GM12878 (cell line): ENCODE data around the gene PLA2G15. TPM values are rescaled to one million over a fixed set of nuclear protein-coding genes. Genes with fewer than 3 reads are reported as not detected.

Source experiments
- ATAC-seq: fragments of 200-7000 bp; cut with Tn5 transposase; 3 replicates; pipeline ENCODE4 v1.9.1; 2020; ENCODE audit warnings: mild to moderate bottlenecking, moderate library complexity
- BruUV-seq: library from RNA; stranded (reverse); fragments of 400-500 nt; replicated peaks from 2 replicates; lab custom pipeline; 2021; lab: Mats Ljungman, UMichigan
- CTCF ChIA-PET: fragments of 300-600 bp; sonication (Branson Sonifier 250); formaldehyde crosslinking; extraction: SDS; loops from one replicate; lab custom pipeline; 2021; ENCODE audit warnings: inconsistent platforms; lab: Yijun Ruan, JAX
- POLR2A ChIA-PET: fragments of 350-600 bp; formaldehyde crosslinking; extraction: SDS; loops from one replicate; lab custom pipeline; 2021; ENCODE audit warnings: inconsistent platforms; lab: Charles Lee
- RAD21 ChIA-PET: fragments of 300-600 bp; sonication (Branson Sonifier 250); formaldehyde crosslinking; loops from one replicate; lab custom pipeline; 2023; ENCODE audit warnings: antibody characterized with exemption; ENCODE audit not compliant: unreplicated experiment; lab: Charles Lee
- SMC1A ChIA-PET: fragments of 300-600 bp; sonication (Branson Sonifier 250); formaldehyde crosslinking; loops from one replicate; lab custom pipeline; 2023; ENCODE audit not compliant: unreplicated experiment, uncharacterized antibody; lab: Charles Lee
- DNase-seq: peaks from one replicate; pipeline ENCODE4 v3.0.0-alpha.2; 2011; ENCODE audit warnings: low read depth, low spot score
- FAIRE-seq: peaks from 3 replicates; lab custom pipeline; 2011; peaks lifted over from hg19 to GRCh38; lab: Jason Lieb, UNC
- H2AFZ ChIP-seq: 2 replicates; pipeline ENCODE4 v1.6.0; 2011; ENCODE audit warnings: low read depth, low read length, control low read depth; ENCODE audit not compliant: control insufficient read depth
- H3K27ac ChIP-seq: 2 replicates; pipeline ENCODE4 v1.5.1; 2011; ENCODE audit warnings: control low read depth; ENCODE audit not compliant: control insufficient read depth, insufficient read depth
- H3K27me3 ChIP-seq, 2 experiments: replicated peaks in 1 of 2; 2 replicates each; pipeline versions ENCODE4 v1.6.0 to v1.6.1; 2011; ENCODE audit warnings: low read length in 1 of 2; ENCODE audit not compliant: control insufficient read depth in 2 of 2, insufficient read depth in 2 of 2
- H3K36me3 ChIP-seq, 2 experiments: 2 replicates each; pipeline ENCODE4 v1.5.1; 2011; ENCODE audit warnings: low read length in 1 of 2; ENCODE audit not compliant: control insufficient read depth in 2 of 2, insufficient read depth in 2 of 2
- H3K4me1 ChIP-seq: 2 replicates; pipeline ENCODE4 v1.6.1; 2011; ENCODE audit warnings: mild to moderate bottlenecking, low read length, moderate library complexity, mixed read lengths; ENCODE audit not compliant: control insufficient read depth, insufficient read depth
- H3K4me2 ChIP-seq: 2 replicates; pipeline ENCODE4 v1.6.0; 2011; ENCODE audit warnings: control low read depth; ENCODE audit not compliant: control insufficient read depth, insufficient read depth
- H3K4me3 ChIP-seq: fragments of 200-600 bp; sonication (generic); 2 replicates; pipeline ENCODE4 v1.5.1; 2016
- H3K79me2 ChIP-seq: 2 replicates; pipeline ENCODE4 v1.6.0; 2011; ENCODE audit warnings: low read length; ENCODE audit not compliant: control insufficient read depth, insufficient read depth
- H3K9ac ChIP-seq: 2 replicates; pipeline ENCODE4 v1.8.0; 2011; ENCODE audit warnings: low read length, control low read depth, mixed read lengths; ENCODE audit not compliant: control insufficient read depth, insufficient read depth
- H3K9me3 ChIP-seq: replicated peaks from 3 replicates; pipeline ENCODE4 v1.5.1; 2011; ENCODE audit warnings: mild to moderate bottlenecking, low read length; ENCODE audit not compliant: control insufficient read depth, insufficient read depth
- H4K20me1 ChIP-seq: 2 replicates; pipeline ENCODE4 v1.6.0; 2011; ENCODE audit not compliant: control insufficient read depth, insufficient read depth
- CBFB ChIP-seq: IDR thresholded peaks from 2 replicates; pipeline ENCODE4 v1.6.1; 2016; ENCODE audit warnings: antibody characterized with exemption, low read depth
- CBX5 ChIP-seq: sonication (generic); IDR thresholded peaks from 2 replicates; pipeline ENCODE4 v1.6.1; 2016; ENCODE audit warnings: low read depth, moderate library complexity, mild to moderate bottlenecking, inconsistent platforms
- E2F4 ChIP-seq: IDR thresholded peaks from 2 replicates; pipeline ENCODE4 v1.6.1; 2012; ENCODE audit warnings: low read depth, low read length, improper control_type of control experiment
- EP300 ChIP-seq, 2 experiments: fragments of 150-350 bp in 1 of 2; IDR thresholded peaks; 2 replicates each; pipeline ENCODE4 v1.6.1; 2011 to 2012; ENCODE audit warnings: low read depth in 2 of 2, low read length in 2 of 2, borderline replicate concordance in 1 of 2, improper control_type of control experiment in 1 of 2, inconsistent platforms in 1 of 2; ENCODE audit not compliant: control insufficient read depth in 1 of 2
- HDAC6 ChIP-seq: fragments of 200-600 bp; sonication (generic); IDR thresholded peaks from one replicate; pipeline ENCODE4 v1.8.0; 2017; ENCODE audit warnings: antibody characterized with exemption; ENCODE audit not compliant: unreplicated experiment
- POLR2AphosphoS2 ChIP-seq: IDR thresholded peaks from 2 replicates; pipeline ENCODE4 v1.6.1; 2011; ENCODE audit warnings: low read depth, mild to moderate bottlenecking, low read length, improper control_type of control experiment, moderate library complexity
- POU2F2 ChIP-seq: IDR thresholded peaks from 3 replicates; pipeline ENCODE4 v1.6.1; 2011; ENCODE audit warnings: low read depth, mild to moderate bottlenecking, low read length, borderline replicate concordance
- REST ChIP-seq: IDR thresholded peaks from 2 replicates; pipeline ENCODE4 v1.6.1; 2012; ENCODE audit warnings: mild to moderate bottlenecking, low read depth, low read length
- SKIL ChIP-seq: fragments of 450-650 bp; IDR thresholded peaks from 2 replicates; pipeline ENCODE4 v1.6.1; 2017; ENCODE audit warnings: mild to moderate bottlenecking, low read depth, inconsistent platforms; ENCODE audit not compliant: poor library complexity, severe bottlenecking
- SMC3 ChIP-seq: IDR thresholded peaks from 2 replicates; pipeline ENCODE4 v1.6.1; 2011; ENCODE audit warnings: low read length, improper control_type of control experiment, borderline replicate concordance
- TBL1XR1 ChIP-seq: IDR thresholded peaks from 2 replicates; pipeline ENCODE4 v1.6.1; 2012; ENCODE audit warnings: low read depth, low read length, improper control_type of control experiment
- ZNF622 ChIP-seq: fragments of 450-650 bp; IDR thresholded peaks from 2 replicates; pipeline ENCODE4 v1.6.1; 2017; ENCODE audit warnings: mild to moderate bottlenecking, inconsistent platforms
- WGBS: methylation state at CpG from one replicate; pipeline ENCODE4 v1.1.6; 2016; ENCODE audit warnings: low lambda C conversion rate; ENCODE audit not compliant: insufficient replicate concordance, insufficient coverage; ENCODE audit errors: missing lambda C conversion rate; 5-methylcytosine and 5-hydroxymethylcytosine counted together
- in situ Hi-C: fragments of 300-500 bp; cut with MboI; formaldehyde crosslinking; loops from 9 replicates; pipeline ENCODE4 v1.14.3; 2018; ENCODE audit warnings: mixed read lengths
- intact Hi-C: fragments of 100-400 bp; cut with micrococcal nuclease; formaldehyde crosslinking; loops from one replicate; pipeline ENCODE4 v1.14.2; 2022; ENCODE audit not compliant: unreplicated experiment
- polyA plus RNA-seq, 11 experiments: library from polyadenylated mRNA; depleted of rRNA in 4 of 11; unstranded in 6 of 11; stranded (reverse) in 5 of 11; fragments of >200 nt; fragmentation: Nextera tagmentation in 4 of 11; fragmentation: Illumina TruSeq in 1 of 11; extraction: Ambion mirVana in 4 of 11; extraction: Trizol in 1 of 11; gene quantifications; 1 replicate in 1 of 11; 2 replicates in 10 of 11; pipeline versions ENCODE4 v1.2.1 to v1.2.3, GENCODE V29; 2011 to 2016; ENCODE audit warnings: inconsistent platforms in 2 of 11, missing spikeins in 2 of 11, low read depth in 1 of 11
- total RNA-seq, 4 experiments: library from RNA; depleted of rRNA in 3 of 4; stranded (reverse); fragments of >200 nt in 3 of 4; fragmentation: Illumina TruSeq in 1 of 4; extraction: Trizol in 1 of 4; gene quantifications; 2 replicates each; pipeline versions ENCODE4 v1.2.1 to v1.2.3, GENCODE V29; 2013 to 2021
- TF ChIP-seq, protein P1 (sequence below): fragments of 450-650 bp; IDR thresholded peaks from 2 replicates; pipeline ENCODE4 v1.6.1; 2017; ENCODE audit warnings: low read depth, mild to moderate bottlenecking, moderate library complexity

Gene PLA2G15
- total and polyA plus RNA-seq, 10 of the 15 experiments (the other 5 are each of a cell fraction or from before 2014, with no cell fraction given), result 0.31 to 9.4 (median 6.8) TPM

GRCh38 chr16:68273459-68273858 is 28.3 kb downstream of the PLA2G15 start (continued):
- no peak for TF ChIP-seq POU2F2
- TF ChIP-seq SMC3, result no peak
- no peak for TF ChIP-seq SKIL
- no peak for TF ChIP-seq CBX5
- TF ChIP-seq, all 136 proteins: peak for 0

- no peak for FAIRE-seq
- no peaks in the 10 kb centered on the region for H3K9me3 ChIP-seq
- no TSS peak for BruUV-seq
- in situ Hi-C loops (no loop called here), intact Hi-C loops (no loop called here)
- no peak overlapping the region for H2AFZ ChIP-seq
- ChIA-PET CTCF (interaction anchor here (0.7 to 4.4 kb wide), 4 partner anchors 11 to 190 kb away, joined by 4 to 40 read pairs (median 6); partner anchors contain the start of genes PRMT7, SLC7A6 and SLC7A6OS), SMC1A (interaction anchor here (1.3 to 18.5 kb wide), 4 partner anchors 5 to 16 kb away, joined by 5 to 253 read pairs (median 136); partner anchors contain the start of gene SLC7A6), POLR2A (interaction anchor here (1.0 to 12.2 kb wide), 4 partner anchors 12 to 27 kb away, joined by 3 to 177 read pairs (median 3); no protein-coding TSS in a partner anchor), RAD21 (interaction anchor here (1.3 to 4.1 kb wide), 3 partner anchors 11 to 37 kb away, joined by 3 to 32 read pairs (median 10); partner anchors contain the start of genes PRMT7 and SLC7A6OS)
- H3K9ac ChIP-seq, result no peak overlapping the region
- H3K36me3 ChIP-seq, result peaks cover 9 to 18% of the 10 kb centered on the region in 2 experiments; a peak in 3 of 4 replicates
- no peak overlapping the region for H3K4me3 ChIP-seq
- no peak for DNase-seq
- peaks cover 42% of the 10 kb centered on the region for H3K4me1 ChIP-seq
- H3K27ac ChIP-seq, result 0 out of 2 replicates have a peak overlapping the region, but pooled peaks have one; percentile 0
- peaks cover 55% of the 10 kb centered on the region for H3K79me2 ChIP-seq
- H3K4me2 ChIP-seq, result peak overlapping the region; percentile 45; the same call in 1 of the 2 replicates
- 78% methylated on average over 8 of the region's 8 CpGs for WGBS
- no peak for ATAC-seq
- no peaks in the 10 kb centered on the region for H3K27me3 ChIP-seq
- H4K20me1 ChIP-seq, result no peaks in the 10 kb centered on the region
- TF ChIP-seq REST (no peak), ZNF622 (no peak), HDAC6 (no peak), POLR2AphosphoS2 (no peak), E2F4 (no peak), TBL1XR1 (no peak), EP300 (IDR thresholded peaks at IDR 0.05; ENCODE audit: borderline replicate concordance in 1 of 2, control insufficient read depth in 1 of 2, low read depth in 2 of 2, low read length in 2 of 2) (no peak), CBFB (no peak)
- TF ChIP-seq, protein P1, sequence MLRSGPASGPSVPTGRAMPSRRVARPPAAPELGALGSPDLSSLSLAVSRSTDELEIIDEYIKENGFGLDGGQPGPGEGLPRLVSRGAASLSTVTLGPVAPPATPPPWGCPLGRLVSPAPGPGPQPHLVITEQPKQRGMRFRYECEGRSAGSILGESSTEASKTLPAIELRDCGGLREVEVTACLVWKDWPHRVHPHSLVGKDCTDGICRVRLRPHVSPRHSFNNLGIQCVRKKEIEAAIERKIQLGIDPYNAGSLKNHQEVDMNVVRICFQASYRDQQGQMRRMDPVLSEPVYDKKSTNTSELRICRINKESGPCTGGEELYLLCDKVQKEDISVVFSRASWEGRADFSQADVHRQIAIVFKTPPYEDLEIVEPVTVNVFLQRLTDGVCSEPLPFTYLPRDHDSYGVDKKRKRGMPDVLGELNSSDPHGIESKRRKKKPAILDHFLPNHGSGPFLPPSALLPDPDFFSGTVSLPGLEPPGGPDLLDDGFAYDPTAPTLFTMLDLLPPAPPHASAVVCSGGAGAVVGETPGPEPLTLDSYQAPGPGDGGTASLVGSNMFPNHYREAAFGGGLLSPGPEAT, result no peak
Observed at GRCh38 chr16:68273896-68274295, 28.7 kb downstream of the PLA2G15 start.
